Adrenal gland (tissue), 5 donors: ENCODE measurements around the gene ISG20L2.

ENCODE experiments used
- POLR2A ChIP-seq, 2 donors: fragments of 450-650 bp; IDR thresholded peaks; one replicate each; pipeline ENCODE4 v1.6.1; 2017; ENCODE audit warnings: antibody characterized with exemption in 2 of 2, mild to moderate bottlenecking in 2 of 2, moderate library complexity in 1 of 2
- TF ChIP-seq, protein P1 (sequence below), 6 experiments: fragments of 450-650 bp in 4 of 6; fragments of 200-600 bp in 2 of 6; sonication (generic) in 1 of 6; IDR thresholded peaks; 1 replicate in 5 of 6; 2 replicates in 1 of 6; pipeline versions ENCODE4 v1.5.1 to v1.8.0; 2016 to 2021; ENCODE audit warnings: antibody characterized with exemption in 6 of 6, mild to moderate bottlenecking in 2 of 6, moderate library complexity in 1 of 6
- donor health status: DM: no; HTN: no; CAD: no.

DNA sequence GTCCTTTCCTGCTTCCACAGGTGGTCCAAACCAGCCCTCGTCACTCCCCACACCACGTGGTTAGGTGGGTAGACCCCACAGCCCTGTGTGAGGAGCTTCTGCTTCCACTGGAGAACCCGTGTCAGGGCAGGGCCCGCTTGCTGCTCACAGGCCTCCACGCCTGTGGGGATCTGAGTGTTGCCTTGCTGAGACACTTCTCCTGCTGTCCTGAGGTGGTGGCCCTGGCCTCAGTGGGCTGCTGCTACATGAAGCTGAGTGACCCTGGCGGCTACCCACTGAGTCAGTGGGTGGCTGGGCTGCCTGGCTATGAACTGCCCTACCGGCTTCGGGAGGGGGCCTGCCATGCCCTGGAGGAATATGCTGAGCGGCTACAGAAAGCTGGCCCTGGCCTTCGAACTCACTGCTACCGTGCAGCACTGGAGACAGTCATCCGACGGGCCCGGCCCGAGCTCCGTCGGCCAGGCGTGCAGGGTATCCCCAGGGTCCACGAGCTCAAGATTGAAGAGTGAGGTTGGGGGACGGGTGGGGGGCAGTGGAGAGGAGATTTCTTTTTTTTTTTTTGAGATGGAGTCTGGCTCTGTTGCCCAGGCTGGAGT lies 5.5 kb upstream of the ISG20L2 start:
- TF ChIP-seq, protein P1, sequence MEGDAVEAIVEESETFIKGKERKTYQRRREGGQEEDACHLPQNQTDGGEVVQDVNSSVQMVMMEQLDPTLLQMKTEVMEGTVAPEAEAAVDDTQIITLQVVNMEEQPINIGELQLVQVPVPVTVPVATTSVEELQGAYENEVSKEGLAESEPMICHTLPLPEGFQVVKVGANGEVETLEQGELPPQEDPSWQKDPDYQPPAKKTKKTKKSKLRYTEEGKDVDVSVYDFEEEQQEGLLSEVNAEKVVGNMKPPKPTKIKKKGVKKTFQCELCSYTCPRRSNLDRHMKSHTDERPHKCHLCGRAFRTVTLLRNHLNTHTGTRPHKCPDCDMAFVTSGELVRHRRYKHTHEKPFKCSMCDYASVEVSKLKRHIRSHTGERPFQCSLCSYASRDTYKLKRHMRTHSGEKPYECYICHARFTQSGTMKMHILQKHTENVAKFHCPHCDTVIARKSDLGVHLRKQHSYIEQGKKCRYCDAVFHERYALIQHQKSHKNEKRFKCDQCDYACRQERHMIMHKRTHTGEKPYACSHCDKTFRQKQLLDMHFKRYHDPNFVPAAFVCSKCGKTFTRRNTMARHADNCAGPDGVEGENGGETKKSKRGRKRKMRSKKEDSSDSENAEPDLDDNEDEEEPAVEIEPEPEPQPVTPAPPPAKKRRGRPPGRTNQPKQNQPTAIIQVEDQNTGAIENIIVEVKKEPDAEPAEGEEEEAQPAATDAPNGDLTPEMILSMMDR (IDR thresholded peaks at IDR 0.05) = no peak
- TF ChIP-seq POLR2A (IDR thresholded peaks at IDR 0.05) = no peak
